Stimulated activated CD8-positive, alpha-beta memory T cell treated with anti-CD3 and anti-CD28 coated beads, Interleukin-15, amount 100 ng/mL, for 4 hours (primary cell): ENCODE results near the gene KCNQ5.

ENCODE experiments used
- DNase-seq, 2 donors: peaks; one replicate each; pipeline ENCODE4 v3.0.0-alpha.2; 2020; ENCODE audit warnings: low read depth in 2 of 2

The KCNQ5 gene

GRCh38 chr6:72905705-72906478 lies 284.0 kb downstream of the KCNQ5 start:
- DNase-seq: no peak

- DNase-seq: no peak
Measured at GRCh38 chr6:72911463-72912155, 289.7 kb downstream of the KCNQ5 start.

- no peak for DNase-seq
Measured at GRCh38 chr6:72913797-72914196, 291.9 kb downstream of the KCNQ5 start.

- no peak for DNase-seq
Measured at GRCh38 chr6:72916298-72916697, 294.4 kb downstream of the KCNQ5 start.

- no peak for DNase-seq
Measured at GRCh38 chr6:72916906-72917305, 295.0 kb downstream of the KCNQ5 start.

GRCh38 chr6:72922401-72922800 lies 300.5 kb downstream of the KCNQ5 start:
- no peak for DNase-seq

GRCh38 chr6:72925136-72925535 lies 303.3 kb downstream of the KCNQ5 start:
- no peak for DNase-seq

- DNase-seq: no peak
Measured at GRCh38 chr6:72930556-72931132, 308.8 kb downstream of the KCNQ5 start.

GRCh38 chr6:72931325-72931887 lies 309.5 kb downstream of the KCNQ5 start:
- DNase-seq: no peak

GRCh38 chr6:72933233-72933632 lies 311.4 kb downstream of the KCNQ5 start:
- no peak for DNase-seq

- DNase-seq: no peak
Measured at GRCh38 chr6:72936766-72937559, 315.1 kb downstream of the KCNQ5 start.

- DNase-seq: no peak
Measured at GRCh38 chr6:72938104-72938503, 316.2 kb downstream of the KCNQ5 start.

- no peak for DNase-seq
Measured at GRCh38 chr6:72939004-72939403, 317.1 kb downstream of the KCNQ5 start.

GRCh38 chr6:72940265-72940664 lies 318.4 kb downstream of the KCNQ5 start:
- no peak for DNase-seq

GRCh38 chr6:72941263-72941662 lies 319.4 kb downstream of the KCNQ5 start:
- DNase-seq: no peak

GRCh38 chr6:72941751-72942150 lies 319.9 kb downstream of the KCNQ5 start:
- DNase-seq: no peak

GRCh38 chr6:72943699-72944098 lies 321.8 kb downstream of the KCNQ5 start:
- DNase-seq: no peak

GRCh38 chr6:72944660-72945059 lies 322.8 kb downstream of the KCNQ5 start:
- DNase-seq: no peak

- DNase-seq: no peak
Measured at GRCh38 chr6:72946774-72947173, 324.9 kb downstream of the KCNQ5 start.

GRCh38 chr6:72947534-72947933 lies 325.7 kb downstream of the KCNQ5 start:
- DNase-seq: no peak

- no peak for DNase-seq
Measured at GRCh38 chr6:72948153-72948552, 326.3 kb downstream of the KCNQ5 start.
